NCI-H1417 treated with DMSO at 0.1 percent for 48 hours (cell line): Measurements from ENCODE around the gene NXNL1.

ENCODE experiments used
- DNase-seq: peaks from one replicate; lab custom pipeline; 2025; lab: John Stamatoyannopoulos, UW

NXNL1 gene

DNA sequence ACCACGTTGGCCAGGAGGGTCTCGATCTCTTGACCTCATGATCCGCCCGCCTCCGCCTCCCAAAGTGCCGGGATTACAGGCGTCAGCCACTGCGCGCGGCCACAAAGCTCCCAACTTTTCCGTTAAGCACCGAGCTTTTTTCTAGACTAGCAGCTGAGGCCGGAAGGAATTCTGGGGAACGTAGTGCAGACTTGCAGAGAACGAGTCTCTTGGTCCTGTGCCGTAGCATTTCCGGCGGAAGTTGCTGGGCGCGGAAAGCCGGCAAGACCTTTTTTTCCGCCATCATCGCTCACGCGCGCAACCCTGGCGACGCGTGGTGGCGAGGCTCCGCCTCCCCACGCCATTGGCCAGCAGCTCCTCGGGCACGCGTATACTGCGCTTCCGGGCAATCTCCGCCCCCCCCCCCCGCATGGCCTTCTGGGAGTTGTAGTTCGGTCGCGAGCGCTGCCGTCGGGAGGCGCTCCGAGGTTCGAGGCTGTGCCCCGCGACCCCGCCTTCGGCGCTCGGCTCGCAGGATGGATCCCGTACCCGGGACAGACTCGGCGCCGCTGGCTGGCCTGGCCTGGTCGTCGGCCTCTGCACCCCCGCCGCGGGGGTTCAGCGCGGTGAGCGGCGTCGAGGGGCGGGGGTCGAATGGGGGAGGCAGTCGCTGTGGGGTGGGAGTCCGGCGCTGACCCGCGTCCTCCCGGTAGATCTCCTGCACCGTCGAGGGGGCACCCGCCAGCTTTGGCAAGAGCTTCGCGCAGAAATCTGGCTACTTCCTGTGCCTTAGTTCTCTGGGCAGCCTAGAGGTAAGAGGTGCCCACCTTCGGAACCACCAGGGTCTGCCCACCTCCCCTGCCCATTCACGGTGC is 40.9 kb downstream of the NXNL1 start, which contains the start of gene MVB12A:
Gene MVB12A, plus strand, starts transcription at position 427 of the 854 bp plus-strand sequence. Its CDS starts 89 bp downstream, at position 516.
- peak; percentile 92 for DNase-seq

DNA sequence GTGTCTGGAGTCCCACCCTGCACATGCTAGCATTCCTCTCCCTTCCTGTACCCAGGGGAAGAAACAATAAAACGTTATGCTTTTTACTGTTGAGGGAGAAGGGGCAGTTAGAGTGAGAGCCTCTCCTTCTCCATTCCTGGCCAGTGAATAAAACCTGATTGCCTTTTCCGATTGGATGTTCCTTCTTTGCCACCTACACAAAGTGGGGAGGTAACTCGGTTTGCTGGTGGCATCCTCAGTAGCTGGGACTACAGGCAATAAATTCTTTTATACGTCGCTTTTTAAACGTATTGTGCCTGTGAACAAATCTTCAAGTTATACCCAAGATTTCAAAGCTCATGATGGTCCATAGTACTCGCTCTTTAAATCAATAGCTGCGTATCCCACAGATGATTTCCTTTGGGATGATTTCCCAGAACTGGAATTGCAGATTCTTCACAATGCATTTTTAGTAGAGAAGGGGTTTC is 41.5 kb downstream of the NXNL1 start:
- no peak for DNase-seq

DNA sequence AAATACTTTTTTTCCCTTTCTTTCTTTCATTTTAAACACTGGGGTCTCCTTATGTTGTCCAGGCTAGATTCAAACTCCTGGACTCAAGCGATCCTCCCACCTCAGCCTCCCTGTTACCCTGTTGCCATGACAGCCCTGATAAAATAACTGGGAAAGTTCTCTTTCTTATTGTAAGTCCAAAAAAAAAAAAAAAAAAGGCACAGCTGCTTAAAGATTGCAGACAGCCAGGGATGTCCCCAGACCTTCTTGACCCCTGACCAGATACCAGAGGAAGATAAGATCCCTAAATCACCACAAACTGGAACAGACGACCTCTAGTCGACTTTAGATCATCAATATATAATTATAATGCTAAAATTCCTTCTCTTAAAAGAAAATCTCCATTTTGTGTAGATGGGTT is 42.0 kb downstream of the NXNL1 start:
- DNase-seq: no peak

DNA sequence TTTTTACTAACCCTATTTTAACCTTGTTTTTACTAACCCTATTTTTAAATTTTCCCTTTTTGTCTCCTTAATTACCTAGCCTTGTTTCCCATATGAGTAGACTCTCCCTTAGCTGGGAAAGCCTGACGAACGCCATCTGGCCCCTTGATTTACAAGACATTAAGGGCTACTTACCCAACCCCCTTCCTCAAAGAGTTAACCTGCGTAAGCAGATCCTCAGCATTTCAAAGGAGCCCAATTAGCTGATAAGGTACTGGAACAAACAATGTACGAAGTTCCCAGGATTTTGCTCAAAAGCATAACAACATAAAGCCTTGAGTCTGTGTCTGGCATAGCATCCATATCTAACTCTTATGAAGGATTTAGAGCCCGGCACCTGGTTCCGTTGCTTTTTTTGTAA is 45.6 kb downstream of the NXNL1 start:
- no peak for DNase-seq

DNA sequence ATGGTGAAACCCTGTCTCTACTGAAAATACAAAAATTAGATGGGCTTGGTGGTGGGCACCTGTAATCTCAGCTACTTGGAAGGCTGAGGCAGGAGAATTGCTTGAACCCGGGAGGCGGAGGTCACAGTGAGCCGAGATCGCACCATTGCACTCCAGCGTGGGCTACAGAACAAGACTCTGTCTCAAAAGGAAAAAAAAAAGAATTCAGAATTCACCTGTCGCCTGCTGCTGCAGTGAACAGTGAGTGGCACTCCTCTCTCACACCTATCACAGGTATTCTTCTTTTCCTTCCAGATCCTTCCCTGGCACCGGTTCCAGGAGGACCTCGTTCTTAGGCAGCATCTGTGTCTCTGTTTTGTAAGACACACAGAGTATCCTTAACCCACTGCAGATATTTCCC is 46.6 kb downstream of the NXNL1 start:
- no peak for DNase-seq

DNA sequence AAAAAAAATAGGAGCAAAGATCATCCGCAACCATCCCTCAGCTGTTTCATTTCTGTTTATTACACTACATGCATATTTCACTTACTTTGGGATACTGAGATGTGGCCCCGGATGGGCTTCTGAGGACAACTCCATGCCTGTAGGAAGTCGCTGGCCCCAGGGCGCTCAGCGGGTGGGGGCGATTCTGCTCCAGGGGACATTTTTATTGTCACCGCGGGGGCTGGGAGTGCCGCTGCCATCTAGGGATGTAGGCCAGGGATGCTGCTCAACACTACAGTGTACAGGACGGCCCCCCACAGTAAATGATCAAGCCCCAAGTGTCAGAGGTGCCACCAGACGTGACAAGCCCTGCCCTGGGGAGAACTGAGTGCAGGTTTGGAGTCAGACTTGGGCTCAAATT is 48.9 kb downstream of the NXNL1 start:
- no peak for DNase-seq

DNA sequence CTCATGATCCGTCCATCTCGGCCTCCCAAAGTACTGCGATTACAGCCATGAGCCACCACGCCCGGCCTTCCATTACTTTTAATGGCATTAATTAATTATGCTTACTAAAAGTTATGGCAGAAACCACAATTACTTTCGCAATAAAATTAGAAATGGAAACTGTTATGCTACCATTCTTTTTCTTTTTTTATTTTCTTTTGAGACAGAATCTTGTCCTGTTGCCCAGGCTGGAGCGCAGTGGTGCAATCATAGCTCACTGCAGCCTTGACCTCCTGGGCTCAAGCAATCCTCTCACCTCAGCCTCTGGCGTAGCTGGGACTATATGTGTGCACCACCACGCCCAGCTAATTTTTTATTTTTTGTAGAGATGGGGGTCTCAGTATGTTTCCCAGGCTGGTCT is 50.7 kb downstream of the NXNL1 start:
- DNase-seq: no peak

DNA sequence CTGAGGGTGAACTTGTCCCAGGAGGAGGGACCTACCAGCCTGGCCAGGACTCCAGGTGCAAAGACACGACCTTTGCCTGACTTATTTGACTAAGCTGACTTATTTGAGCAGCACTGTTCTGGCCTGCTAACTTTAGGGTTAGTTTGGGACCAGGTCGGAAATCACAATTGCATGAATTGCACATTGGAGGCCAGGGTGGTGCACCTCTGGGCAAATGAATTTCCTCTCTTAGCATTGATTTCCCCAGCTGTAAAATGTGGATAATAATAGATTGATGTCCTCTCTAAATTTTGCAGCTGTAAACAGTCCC is 53.9 kb downstream of the NXNL1 start:
- no peak for DNase-seq

DNA sequence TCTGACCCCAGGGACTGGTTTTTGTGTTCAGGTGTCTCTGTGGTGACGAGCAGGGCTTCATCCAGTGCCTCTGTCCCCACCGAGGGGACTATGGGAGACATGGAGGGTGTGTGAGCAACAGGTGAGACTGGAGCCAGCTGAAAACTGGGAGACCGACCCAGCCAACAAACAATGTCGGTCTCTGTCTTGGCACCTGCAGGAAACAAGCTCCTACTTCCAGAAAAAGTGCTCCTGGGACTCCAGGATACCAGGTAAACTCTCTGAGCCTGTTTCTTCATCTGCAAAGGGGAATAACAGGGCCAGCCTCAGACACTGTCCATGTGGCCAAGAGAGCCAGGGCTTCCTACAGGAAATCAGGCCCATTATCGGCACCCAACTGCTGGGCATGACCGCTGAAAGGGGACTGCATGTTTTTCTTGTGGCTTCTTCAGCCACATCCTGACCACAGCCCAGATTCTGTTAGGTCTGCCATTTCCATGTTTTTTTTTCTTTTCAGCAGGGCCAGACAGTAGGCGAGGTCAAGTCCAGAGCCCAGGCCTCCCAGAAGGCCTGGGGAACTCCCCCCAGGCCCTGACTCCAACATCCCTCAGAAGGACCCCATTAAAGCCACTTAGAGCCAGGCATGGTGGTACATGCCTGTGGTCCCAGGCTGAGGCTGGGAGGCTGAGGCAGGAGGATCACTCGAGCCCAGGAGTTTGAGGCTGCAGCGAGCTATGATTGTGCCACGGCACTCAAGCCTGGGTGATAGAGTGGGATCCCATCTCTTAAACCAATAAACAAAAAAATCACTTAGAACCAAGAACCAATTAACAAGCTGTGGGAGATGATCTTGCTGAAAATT is 54.5 kb downstream of the NXNL1 start:
- no peak for DNase-seq
